Smooth muscle cell (in vitro differentiated cells): ENCODE results near the gene SOX10. TPM values are rescaled to one million over a fixed set of nuclear protein-coding genes. Genes with fewer than 3 reads are reported as not detected.

Experiments used
- DNase-seq: peaks from one replicate; lab custom pipeline; 2025; ENCODE audit not compliant: unreplicated experiment; lab: John Stamatoyannopoulos, UW
- H2AFZ ChIP-seq: fragments of 200-600 bp; sonication (generic); 2 replicates; pipeline ENCODE4 v1.6.0; 2016; ENCODE audit warnings: antibody characterized with exemption, low read depth, mild to moderate bottlenecking
- H3F3A ChIP-seq: fragments of 200-600 bp; sonication (generic); 2 replicates; pipeline ENCODE4 v1.6.0; 2017; ENCODE audit warnings: antibody characterized with exemption, low read depth
- H3K27ac ChIP-seq: fragments of 200-600 bp; sonication (generic); 2 replicates; pipeline ENCODE4 v1.5.1; 2016; ENCODE audit warnings: low read depth, mild to moderate bottlenecking
- H3K27me3 ChIP-seq: fragments of 200-600 bp; sonication (generic); 2 replicates; pipeline ENCODE4 v1.6.1; 2016; ENCODE audit warnings: low read depth, mild to moderate bottlenecking
- H3K36me3 ChIP-seq: fragments of 200-600 bp; sonication (generic); 2 replicates; pipeline ENCODE4 v1.5.1; 2016; ENCODE audit warnings: low read depth
- H3K4me1 ChIP-seq: fragments of 200-600 bp; sonication (generic); 2 replicates; pipeline ENCODE4 v1.5.1; 2016; ENCODE audit warnings: low read depth
- H3K4me2 ChIP-seq: fragments of 200-600 bp; sonication (generic); 2 replicates; pipeline ENCODE4 v1.6.0; 2016; ENCODE audit warnings: mild to moderate bottlenecking
- H3K4me3 ChIP-seq: fragments of 200-600 bp; sonication (generic); 2 replicates; pipeline ENCODE4 v1.5.1; 2016; ENCODE audit warnings: mild to moderate bottlenecking
- H3K79me2 ChIP-seq: fragments of 200-600 bp; sonication (generic); 2 replicates; pipeline ENCODE4 v1.6.0; 2016; ENCODE audit warnings: low read depth, mild to moderate bottlenecking
- H3K9ac ChIP-seq: fragments of 200-600 bp; sonication (generic); 2 replicates; pipeline ENCODE4 v1.6.0; 2016; ENCODE audit warnings: low read depth
- H3K9me3 ChIP-seq: fragments of 200-600 bp; sonication (generic); replicated peaks from 2 replicates; pipeline ENCODE4 v1.5.1; 2016; ENCODE audit warnings: low read depth
- H4K20me1 ChIP-seq: fragments of 200-600 bp; sonication (generic); 2 replicates; pipeline ENCODE4 v1.6.0; 2016; ENCODE audit warnings: low read depth
- WGBS: methylation state at CpG from one replicate; pipeline ENCODE4 v1.1.7; 2016; ENCODE audit warnings: low lambda C conversion rate; 5-methylcytosine and 5-hydroxymethylcytosine counted together
- polyA plus RNA-seq: library from polyadenylated mRNA; unstranded; fragments of >200 nt; fragmentation: Nextera tagmentation; extraction: Ambion mirVana; gene quantifications from 2 replicates; pipeline ENCODE4 v1.2.1, GENCODE V29; 2016
- total RNA-seq: library from RNA; depleted of rRNA; stranded (reverse); fragments of >200 nt; gene quantifications from 2 replicates; pipeline ENCODE4 v1.2.3, GENCODE V29; 2014
- TF ChIP-seq, protein P1 (sequence below): fragments of 200-600 bp; sonication (generic); IDR thresholded peaks from 2 replicates; pipeline ENCODE4 v1.5.1; 2017; ENCODE audit warnings: borderline replicate concordance, mild to moderate bottlenecking, antibody characterized with exemption; ENCODE audit not compliant: insufficient read depth, poor library complexity, severe bottlenecking

SOX10 gene
- total and polyA plus RNA-seq, 2 experiments from 2014 or later: not detected

DNA sequence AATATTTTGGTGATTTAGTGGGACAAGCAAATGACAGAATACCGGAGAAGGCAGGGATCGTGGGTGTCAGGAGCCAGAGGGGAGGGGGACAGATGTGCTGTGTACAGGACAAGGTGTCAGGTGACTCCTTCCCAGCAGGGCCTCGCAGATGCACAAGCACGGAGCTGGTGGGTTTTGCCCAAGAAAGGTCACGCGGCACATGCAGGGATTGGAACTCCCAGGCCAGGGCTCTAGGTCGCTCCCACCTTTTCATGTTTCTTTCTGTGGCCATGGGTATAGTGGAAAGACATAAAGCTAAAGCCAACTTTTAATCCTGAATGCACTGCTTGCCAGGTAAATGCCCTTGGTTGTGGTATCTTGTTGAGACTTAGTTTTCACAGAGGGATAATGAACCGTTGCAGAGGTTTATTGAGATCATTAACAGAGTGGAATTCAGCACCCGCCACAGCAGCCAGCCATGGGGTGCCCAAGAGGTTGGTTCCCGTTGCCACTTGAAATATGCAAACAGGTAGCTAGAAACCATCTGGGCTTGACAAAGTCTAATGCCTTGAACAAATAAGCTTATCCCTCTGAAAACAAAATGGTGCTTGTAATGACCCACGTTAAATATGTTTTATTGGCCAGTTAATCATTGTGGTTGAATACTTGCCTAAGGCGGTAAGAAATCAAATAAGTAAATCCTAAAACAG is 41.1 kb downstream of the SOX10 start:
- Histone ChIP-seq H3K27ac (no peak overlapping the region), H3K79me2 (no peaks in the 10 kb centered on the region), H3K36me3 (no peaks in the 10 kb centered on the region), H3K9ac (no peak overlapping the region), H3F3A (no peaks in the 10 kb centered on the region), H3K4me2 (no peak overlapping the region), H4K20me1 (peaks cover 4% of the 10 kb centered on the region), H3K4me1 (no peaks in the 10 kb centered on the region), H3K4me3 (no peak overlapping the region), H2AFZ (no peak overlapping the region), H3K27me3 (no peaks in the 10 kb centered on the region), H3K9me3 (no peaks in the 10 kb centered on the region)
- TF ChIP-seq, protein P1, sequence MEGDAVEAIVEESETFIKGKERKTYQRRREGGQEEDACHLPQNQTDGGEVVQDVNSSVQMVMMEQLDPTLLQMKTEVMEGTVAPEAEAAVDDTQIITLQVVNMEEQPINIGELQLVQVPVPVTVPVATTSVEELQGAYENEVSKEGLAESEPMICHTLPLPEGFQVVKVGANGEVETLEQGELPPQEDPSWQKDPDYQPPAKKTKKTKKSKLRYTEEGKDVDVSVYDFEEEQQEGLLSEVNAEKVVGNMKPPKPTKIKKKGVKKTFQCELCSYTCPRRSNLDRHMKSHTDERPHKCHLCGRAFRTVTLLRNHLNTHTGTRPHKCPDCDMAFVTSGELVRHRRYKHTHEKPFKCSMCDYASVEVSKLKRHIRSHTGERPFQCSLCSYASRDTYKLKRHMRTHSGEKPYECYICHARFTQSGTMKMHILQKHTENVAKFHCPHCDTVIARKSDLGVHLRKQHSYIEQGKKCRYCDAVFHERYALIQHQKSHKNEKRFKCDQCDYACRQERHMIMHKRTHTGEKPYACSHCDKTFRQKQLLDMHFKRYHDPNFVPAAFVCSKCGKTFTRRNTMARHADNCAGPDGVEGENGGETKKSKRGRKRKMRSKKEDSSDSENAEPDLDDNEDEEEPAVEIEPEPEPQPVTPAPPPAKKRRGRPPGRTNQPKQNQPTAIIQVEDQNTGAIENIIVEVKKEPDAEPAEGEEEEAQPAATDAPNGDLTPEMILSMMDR: no peak
- 94% methylated on average over 12 of the region's 12 CpGs for WGBS
- no peak for DNase-seq

DNA sequence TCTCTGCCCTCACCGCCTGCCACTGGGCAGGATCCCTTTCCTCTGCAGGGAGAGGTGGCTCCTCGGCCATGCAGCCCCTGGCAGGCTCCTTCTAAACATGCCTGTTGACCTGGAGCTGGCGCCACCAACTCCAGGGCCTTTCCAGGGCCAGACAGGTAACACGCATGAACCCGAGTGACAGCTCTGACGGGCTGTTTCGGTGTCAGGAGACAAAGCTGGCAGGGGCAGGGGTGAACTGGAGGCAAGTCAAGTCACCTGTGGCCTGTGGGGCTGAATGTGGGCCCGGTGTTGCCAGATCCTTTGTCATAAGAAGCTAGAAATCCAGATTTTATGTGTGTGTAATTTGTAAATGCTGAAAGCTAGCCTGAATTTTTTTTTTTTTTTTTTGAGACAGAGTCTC is 42.2 kb downstream of the SOX10 start:
- Histone ChIP-seq H3K79me2 (no peaks in the 10 kb centered on the region), H3K4me2 (no peak overlapping the region), H3K9ac (no peak overlapping the region), H3K9me3 (no peaks in the 10 kb centered on the region), H3F3A (no peaks in the 10 kb centered on the region), H3K27me3 (no peaks in the 10 kb centered on the region), H3K36me3 (no peaks in the 10 kb centered on the region), H2AFZ (no peak overlapping the region), H3K4me1 (no peaks in the 10 kb centered on the region), H3K27ac (no peak overlapping the region), H4K20me1 (peaks cover 4% of the 10 kb centered on the region), H3K4me3 (no peak overlapping the region)
- DNase-seq: no peak
- TF ChIP-seq, protein P1: no peak
- WGBS: 99% methylated on average over 8 of the region's 8 CpGs

DNA sequence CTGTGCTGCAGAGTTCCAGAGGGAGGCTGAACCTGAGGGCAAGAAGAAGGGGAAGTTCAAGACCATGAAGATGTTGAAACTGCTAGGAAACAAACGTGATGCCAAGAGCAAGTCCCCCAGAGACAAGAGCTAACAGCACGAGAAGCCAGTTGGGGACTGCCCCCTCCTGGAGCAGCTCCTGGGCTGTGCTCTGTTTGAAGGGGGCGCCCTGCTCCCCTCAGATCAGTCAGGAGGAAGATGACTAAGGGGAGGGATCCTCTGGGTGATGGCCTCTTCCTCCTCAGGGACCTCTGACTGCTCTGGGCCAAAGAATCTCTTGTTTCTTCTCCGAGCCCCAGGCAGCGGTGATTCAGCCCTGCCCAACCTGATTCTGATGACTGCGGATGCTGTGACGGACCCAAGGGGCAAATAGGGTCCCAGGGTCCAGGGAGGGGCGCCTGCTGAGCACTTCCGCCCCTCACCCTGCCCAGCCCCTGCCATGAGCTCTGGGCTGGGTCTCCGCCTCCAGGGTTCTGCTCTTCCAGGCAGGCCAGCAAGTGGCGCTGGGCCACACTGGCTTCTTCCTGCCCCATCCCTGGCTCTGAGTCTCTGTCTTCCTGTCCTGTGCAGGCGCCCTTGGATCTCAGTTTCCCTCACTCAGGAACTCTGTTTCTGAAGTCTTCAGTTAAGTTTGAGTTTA is 43.5 kb downstream of the SOX10 start:
- Histone ChIP-seq H4K20me1 (peaks cover 4% of the 10 kb centered on the region), H2AFZ (no peak overlapping the region), H3K4me3 (no peak overlapping the region), H3K9ac (no peak overlapping the region), H3K27ac (no peak overlapping the region), H3K9me3 (no peaks in the 10 kb centered on the region), H3K79me2 (no peaks in the 10 kb centered on the region), H3K27me3 (no peaks in the 10 kb centered on the region), H3K4me2 (no peak overlapping the region), H3K36me3 (no peaks in the 10 kb centered on the region), H3F3A (no peaks in the 10 kb centered on the region), H3K4me1 (no peaks in the 10 kb centered on the region)
- TF ChIP-seq, protein P1: no peak
- no peak for DNase-seq
- 95% methylated on average over 12 of the region's 12 CpGs for WGBS
